ENCODE measurements around the gene HIVEP3. TPM values are rescaled to one million over a fixed set of nuclear protein-coding genes. Genes with fewer than 3 reads are reported as not detected.

HIVEP3 gene
- total and polyA plus RNA-seq, 5 donors, result 6.3 to 7.9 (median 7.2) TPM

- Histone ChIP-seq H3K9me3 (ENCODE audit: control insufficient read depth, low read length) (no peaks in the 10 kb centered on the region), H3K4me3 (ENCODE audit: low read length) (no peak overlapping the region), H3K27ac (ENCODE audit: low read length) (no peak overlapping the region), H3K27me3 (ENCODE audit: control insufficient read depth, insufficient read depth) (no peaks in the 10 kb centered on the region), H3K4me1 (ENCODE audit: control insufficient read depth, insufficient read depth, low read length) (peaks cover 2% of the 10 kb centered on the region)
- intact Hi-C loops (cut with DNase I), result no loop called here
- ATAC-seq (no peak), DNase-seq (peak in 2 of 3 donors; percentile 78 to 80)
- 60% methylated on average over 18 of the region's 18 CpGs for WGBS
These were observed 436.5 kb downstream of the HIVEP3 start for GRCh38 chr1:41482001-41482765.

GRCh38 chr1:41481109-41481775 is 437.5 kb downstream of the HIVEP3 start:
- Histone ChIP-seq H3K4me3 (ENCODE audit: low read length) (no peak overlapping the region), H3K4me1 (ENCODE audit: control insufficient read depth, insufficient read depth, low read length) (no peaks in the 10 kb centered on the region), H3K27me3 (ENCODE audit: control insufficient read depth, insufficient read depth) (no peaks in the 10 kb centered on the region), H3K27ac (ENCODE audit: low read length) (no peak overlapping the region), H3K9me3 (ENCODE audit: control insufficient read depth, low read length) (no peaks in the 10 kb centered on the region)
- ATAC-seq (no peak), DNase-seq (peak in 1 of 3 donors; percentile 44)
- WGBS, result 91% methylated on average over 15 of the region's 15 CpGs
- intact Hi-C loops (cut with DNase I), result no loop called here

GRCh38 chr1:41480204-41481108 is 438.3 kb downstream of the HIVEP3 start:
- intact Hi-C loops (cut with DNase I), result no loop called here
- Histone ChIP-seq H3K27ac (ENCODE audit: low read length) (no peak overlapping the region), H3K27me3 (ENCODE audit: control insufficient read depth, insufficient read depth) (no peaks in the 10 kb centered on the region), H3K9me3 (ENCODE audit: control insufficient read depth, low read length) (no peaks in the 10 kb centered on the region), H3K4me1 (ENCODE audit: control insufficient read depth, insufficient read depth, low read length) (no peaks in the 10 kb centered on the region), H3K4me3 (ENCODE audit: low read length) (no peak overlapping the region)
- ATAC-seq (no peak), DNase-seq (peak in 1 of 3 donors; percentile 23)
- 89% methylated on average over 10 of the region's 10 CpGs for WGBS

- H3K9me3 ChIP-seq (ENCODE audit: control insufficient read depth, low read length), result no peaks in the 10 kb centered on the region
- no peaks in the 10 kb centered on the region for H3K4me1 ChIP-seq (ENCODE audit: control insufficient read depth, insufficient read depth, low read length)
- no peak overlapping the region for H3K4me3 ChIP-seq (ENCODE audit: low read length)
- WGBS, result 80% methylated on average over 3 of the region's 3 CpGs
- no peaks in the 10 kb centered on the region for H3K27me3 ChIP-seq (ENCODE audit: control insufficient read depth, insufficient read depth)
- ATAC-seq (no peak), DNase-seq (no peak)
- H3K27ac ChIP-seq (ENCODE audit: low read length), result no peak overlapping the region
- intact Hi-C loops (cut with DNase I), result no loop called here
These were observed 438.9 kb downstream of the HIVEP3 start for GRCh38 chr1:41479808-41480160.

GRCh38 chr1:41479000-41479807 is 439.5 kb downstream of the HIVEP3 start:
- H3K27me3 ChIP-seq (ENCODE audit: control insufficient read depth, insufficient read depth), result no peaks in the 10 kb centered on the region
- intact Hi-C loops (cut with DNase I), result no loop called here
- 44% methylated on average over 19 of the region's 19 CpGs for WGBS
- H3K4me1 ChIP-seq (ENCODE audit: control insufficient read depth, insufficient read depth, low read length), result no peaks in the 10 kb centered on the region
- no peaks in the 10 kb centered on the region for H3K9me3 ChIP-seq (ENCODE audit: control insufficient read depth, low read length)
- no peak overlapping the region for H3K4me3 ChIP-seq (ENCODE audit: low read length)
- no peak overlapping the region for H3K27ac ChIP-seq (ENCODE audit: low read length)
- ATAC-seq (peak; percentile 49 to 59), DNase-seq (peak; percentile 79 to 92 (median 91))

- ATAC-seq, result no peak
- WGBS, result 76% methylated on average over 12 of the region's 12 CpGs
- Histone ChIP-seq H3K27me3 (ENCODE audit: control insufficient read depth, insufficient read depth) (no peaks in the 10 kb centered on the region), H3K9me3 (ENCODE audit: control insufficient read depth, low read length) (no peaks in the 10 kb centered on the region), H3K4me3 (ENCODE audit: low read length) (no peak overlapping the region), H3K27ac (ENCODE audit: low read length) (no peak overlapping the region), H3K4me1 (ENCODE audit: control insufficient read depth, insufficient read depth, low read length) (no peaks in the 10 kb centered on the region)
- DNase-seq, result peak in 1 of 3 donors; percentile 49
- intact Hi-C loops (cut with DNase I), result no loop called here
These were observed 440.5 kb downstream of the HIVEP3 start for GRCh38 chr1:41478118-41478748.

- Histone ChIP-seq H3K27ac (ENCODE audit: low read length) (no peak overlapping the region), H3K4me3 (ENCODE audit: low read length) (no peak overlapping the region), H3K27me3 (ENCODE audit: control insufficient read depth, insufficient read depth) (no peaks in the 10 kb centered on the region), H3K4me1 (ENCODE audit: control insufficient read depth, insufficient read depth, low read length) (no peaks in the 10 kb centered on the region), H3K9me3 (ENCODE audit: control insufficient read depth, low read length) (no peaks in the 10 kb centered on the region)
- DNase-seq, result peak in 2 of 3 donors; percentile 66 to 68
- ATAC-seq, result no peak
- WGBS, result 59% methylated on average over 11 of the region's 11 CpGs
- intact Hi-C loops (cut with DNase I), result no loop called here
These were observed 441.8 kb downstream of the HIVEP3 start for GRCh38 chr1:41476807-41477361.

GRCh38 chr1:41475859-41476567 is 442.7 kb downstream of the HIVEP3 start:
- ATAC-seq, result no peak
- no peak overlapping the region for H3K27ac ChIP-seq (ENCODE audit: low read length)
- H3K27me3 ChIP-seq (ENCODE audit: control insufficient read depth, insufficient read depth), result no peaks in the 10 kb centered on the region
- no peak for DNase-seq
- H3K4me3 ChIP-seq (ENCODE audit: low read length), result no peak overlapping the region
- intact Hi-C loops (cut with DNase I), result no loop called here
- WGBS, result 44% methylated on average over 8 of the region's 8 CpGs
- H3K9me3 ChIP-seq (ENCODE audit: control insufficient read depth, low read length), result no peaks in the 10 kb centered on the region
- no peaks in the 10 kb centered on the region for H3K4me1 ChIP-seq (ENCODE audit: control insufficient read depth, insufficient read depth, low read length)

GRCh38 chr1:41475346-41475745 is 443.4 kb downstream of the HIVEP3 start:
- intact Hi-C loops (cut with DNase I), result no loop called here
- H3K4me3 ChIP-seq (ENCODE audit: low read length), result no peak overlapping the region
- no peaks in the 10 kb centered on the region for H3K4me1 ChIP-seq (ENCODE audit: control insufficient read depth, insufficient read depth, low read length)
- no peak overlapping the region for H3K27ac ChIP-seq (ENCODE audit: low read length)
- DNase-seq (no peak), ATAC-seq (no peak)
- H3K27me3 ChIP-seq (ENCODE audit: control insufficient read depth, insufficient read depth), result no peaks in the 10 kb centered on the region
- no peaks in the 10 kb centered on the region for H3K9me3 ChIP-seq (ENCODE audit: control insufficient read depth, low read length)
- 75% methylated on average over 4 of the region's 4 CpGs for WGBS

Measured in right cardiac atrium (tissue), 5 donors.